Ecto neural progenitor cell (in vitro differentiated cells): ENCODE data around the gene FITM2.
"Not testable (repeated sequence)": the region's sequence is repeated elsewhere in the genome, so short reads cannot be mapped to it uniquely, and the experiment has no call there.

Experiments used
- DNase-seq: peaks from one replicate; pipeline ENCODE4 v3.0.0-alpha.2; 2018; ENCODE audit warnings: low spot score

Gene FITM2

GRCh38 chr20:44334306-44334705, 23.3 kb upstream of the FITM2 start:
- no peak for DNase-seq

- DNase-seq: no peak
Observed at GRCh38 chr20:44331201-44331600, 20.2 kb upstream of the FITM2 start.

GRCh38 chr20:44328428-44328827, 17.4 kb upstream of the FITM2 start:
- DNase-seq: no peak

DNA sequence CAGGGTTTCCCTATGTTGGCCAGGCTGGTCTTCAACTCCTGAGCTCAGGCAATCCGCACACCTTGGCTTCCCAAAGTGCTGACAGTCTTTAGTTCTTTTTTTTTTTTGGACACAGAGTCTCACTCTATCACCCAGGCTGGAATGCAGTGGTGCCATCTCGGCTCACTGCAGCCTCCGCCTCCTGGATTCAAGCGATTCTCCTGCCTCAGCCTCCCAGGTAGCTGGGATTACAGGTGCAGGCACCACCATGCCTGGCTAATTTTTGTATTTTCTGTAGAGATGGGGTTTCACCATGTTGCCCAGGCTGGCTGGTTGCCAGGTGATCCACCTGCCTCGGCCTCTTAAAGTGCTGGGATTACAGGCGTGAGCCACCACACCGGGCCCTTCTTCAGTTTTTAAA, 16.7 kb upstream of the FITM2 start:
- DNase-seq: not testable (repeated sequence)

GRCh38 chr20:44326391-44327159, 15.6 kb upstream of the FITM2 start:
- DNase-seq: peak; percentile 69

DNA sequence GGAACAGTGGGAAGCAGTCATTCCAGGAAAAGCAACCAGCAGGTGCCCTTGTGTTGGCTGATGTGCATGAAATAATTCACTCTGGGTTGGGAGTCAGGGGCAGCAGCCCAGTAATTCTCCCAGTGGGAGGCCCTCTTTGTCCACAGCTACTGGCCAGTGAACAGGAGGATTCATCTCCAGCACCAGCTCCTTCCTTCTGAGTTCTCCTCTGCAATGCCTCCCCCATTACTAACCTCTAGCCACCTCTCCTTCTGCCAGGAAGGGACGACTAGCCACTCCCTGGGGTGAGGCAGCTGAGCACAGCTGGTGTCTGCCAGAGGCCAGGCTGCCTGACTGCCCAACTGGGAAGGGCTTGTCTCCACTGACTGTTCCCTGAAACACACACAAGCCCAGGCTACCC, 13.3 kb upstream of the FITM2 start:
- peak; percentile 73 for DNase-seq

- no peak for DNase-seq
Observed at GRCh38 chr20:44319839-44320422, 8.9 kb upstream of the FITM2 start.

DNA sequence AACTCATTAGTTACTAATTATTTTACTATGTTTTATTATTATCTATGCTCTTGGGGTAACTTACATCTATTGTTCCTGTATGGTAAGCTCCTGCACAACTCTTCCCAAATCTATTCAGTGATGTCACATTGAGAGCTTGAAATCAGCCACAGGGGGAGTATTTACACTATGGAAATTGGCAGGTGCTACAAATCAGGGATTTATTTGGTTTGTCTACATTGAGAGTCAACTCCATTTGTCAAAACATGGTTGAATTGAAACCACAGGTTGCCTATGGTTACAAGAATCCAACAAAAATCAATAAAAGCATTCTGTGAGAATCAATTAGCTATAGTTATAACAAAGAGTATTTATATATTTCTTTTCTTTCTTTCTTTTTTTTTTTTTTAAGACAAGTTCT, 3.9 kb upstream of the FITM2 start:
- DNase-seq: no peak

- DNase-seq: no peak
Observed at GRCh38 chr20:44309763-44310663, 989 bp downstream of the FITM2 start.

DNA sequence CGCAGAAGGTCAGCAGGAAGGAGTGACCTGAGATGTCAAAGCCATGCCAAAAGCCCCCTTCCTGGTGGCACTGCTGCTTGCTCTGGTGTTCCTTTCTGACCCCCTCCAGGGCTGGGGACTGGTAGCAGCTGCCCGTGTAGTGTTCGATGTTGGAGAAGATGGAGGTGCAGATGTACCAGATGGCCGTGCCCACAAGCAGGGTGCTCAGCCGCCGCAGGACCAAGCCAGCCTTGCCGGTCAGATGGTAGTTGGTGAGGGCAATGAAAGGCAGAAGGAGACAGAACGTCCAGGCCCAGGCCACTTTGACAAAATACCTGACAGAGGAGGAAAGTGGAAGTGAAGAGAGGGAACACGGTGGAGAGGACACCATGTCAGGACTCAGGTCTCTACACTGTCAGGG, 4.1 kb downstream of the FITM2 start:
- no peak for DNase-seq

DNA sequence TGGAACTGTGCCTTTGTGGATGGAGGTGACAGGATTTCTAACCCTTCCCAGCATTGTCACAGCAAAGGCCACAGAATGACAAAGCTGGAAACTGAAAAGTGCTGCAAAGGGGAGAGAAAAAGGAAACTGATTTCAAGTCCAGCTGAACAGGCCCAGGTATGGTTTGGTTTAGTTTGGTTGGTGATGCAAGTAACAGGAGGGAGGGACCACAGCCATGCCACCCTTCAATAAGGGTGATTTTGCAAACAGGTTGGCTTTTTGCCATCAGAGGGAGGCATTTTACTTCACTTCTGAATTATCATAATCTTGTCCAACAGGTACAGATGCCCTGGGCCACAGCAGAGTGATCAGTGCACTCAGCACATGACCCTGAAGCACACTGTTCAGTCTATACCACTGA, 6.6 kb downstream of the FITM2 start:
- no peak for DNase-seq

DNA sequence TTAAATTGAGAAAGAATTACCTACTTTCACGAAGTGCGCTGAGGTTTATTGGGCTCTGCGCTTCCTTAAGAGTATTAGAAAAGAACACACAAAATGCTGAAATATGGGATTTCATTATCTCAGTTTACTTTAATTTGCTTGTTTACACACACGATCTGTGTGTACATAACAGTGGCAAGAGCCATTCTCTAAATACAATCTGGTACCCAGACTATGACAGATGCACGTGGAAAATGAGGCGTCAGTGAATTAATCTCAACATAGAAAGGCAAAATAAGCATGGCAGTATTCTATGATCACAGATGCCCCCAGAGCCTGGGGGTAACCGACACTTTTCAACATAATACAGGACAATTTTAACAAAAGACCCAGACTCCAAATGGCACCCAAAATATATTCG, 8.3 kb downstream of the FITM2 start:
- DNase-seq: no peak

DNA sequence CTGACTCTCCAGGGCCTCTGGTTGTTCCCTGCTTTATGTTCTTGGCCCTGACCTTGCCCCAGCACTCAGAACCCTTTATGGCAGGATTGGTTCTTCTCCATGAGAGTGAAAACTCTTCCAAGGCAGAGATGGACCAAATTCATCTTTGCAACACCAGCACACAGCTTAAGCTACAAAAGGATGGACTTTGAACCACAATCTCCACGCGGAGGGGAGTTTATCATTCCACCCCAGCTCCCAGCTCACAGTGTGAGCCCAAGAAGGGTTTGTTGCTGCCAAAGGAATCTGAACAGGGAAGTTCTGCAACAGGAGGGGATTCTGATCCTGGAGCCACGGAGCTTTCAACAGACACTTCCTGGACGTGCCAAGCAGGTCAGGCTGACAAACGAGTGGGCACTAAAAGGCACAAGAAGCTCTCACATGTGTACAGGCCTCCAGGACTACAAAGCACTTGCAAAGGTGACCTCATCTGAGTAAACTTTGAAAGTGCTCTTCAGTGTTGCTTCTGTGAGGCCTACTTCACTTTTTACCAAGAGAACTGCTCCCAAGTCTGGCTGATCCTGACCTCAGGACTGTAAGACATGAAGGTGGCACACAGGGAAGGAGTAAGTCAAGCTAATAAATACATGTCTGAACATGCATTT, 8.9 kb downstream of the FITM2 start:
- no peak for DNase-seq

- DNase-seq: no peak
Observed at GRCh38 chr20:44301285-44301684, 9.7 kb downstream of the FITM2 start.

DNA sequence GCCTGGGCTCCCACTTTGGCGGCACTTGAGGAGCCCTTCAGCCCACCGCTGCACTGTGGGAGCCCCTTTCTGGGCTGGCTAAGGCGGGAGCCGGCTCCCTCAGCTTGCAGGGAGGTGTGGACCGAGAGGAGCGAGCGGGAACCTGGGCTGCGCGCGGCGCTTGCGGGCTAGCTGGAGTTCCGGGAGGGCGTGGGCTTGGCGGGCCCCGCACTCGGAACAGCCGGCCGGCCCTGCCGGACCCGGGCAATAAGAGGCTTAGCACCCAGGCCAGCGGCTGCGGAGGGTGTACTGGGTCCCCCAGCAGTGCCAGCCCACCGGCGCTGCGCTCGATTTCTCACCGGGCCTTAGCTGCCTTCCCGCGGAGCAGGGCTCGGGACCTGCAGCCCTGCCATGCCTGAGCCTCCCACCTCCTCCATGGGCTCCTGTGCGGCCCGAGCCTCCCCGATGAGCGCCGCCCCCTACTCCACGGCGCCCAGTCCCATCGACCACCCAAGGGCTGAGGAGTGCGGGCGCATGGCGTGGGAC, 11.9 kb downstream of the FITM2 start:
- DNase-seq: not testable (repeated sequence)

DNA sequence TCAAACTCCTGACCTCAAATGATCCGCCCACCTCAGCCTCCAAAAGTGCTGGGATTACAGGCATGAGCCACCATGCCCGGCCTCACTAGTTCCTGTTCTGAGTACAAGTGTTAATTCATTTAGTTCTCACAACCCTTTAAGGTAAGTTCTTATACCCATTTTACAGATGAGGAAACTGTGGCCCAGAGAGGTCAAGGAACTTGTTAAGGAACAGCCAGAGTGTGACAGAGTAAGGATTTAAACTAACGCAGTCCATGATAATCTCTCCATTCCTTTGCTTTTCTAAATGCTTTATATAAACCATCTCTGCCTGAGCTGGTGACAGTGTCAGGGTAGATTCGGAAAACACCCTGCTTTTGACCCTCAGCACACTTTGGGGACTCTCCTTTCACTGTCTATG, 13.3 kb downstream of the FITM2 start:
- DNase-seq: no peak

DNA sequence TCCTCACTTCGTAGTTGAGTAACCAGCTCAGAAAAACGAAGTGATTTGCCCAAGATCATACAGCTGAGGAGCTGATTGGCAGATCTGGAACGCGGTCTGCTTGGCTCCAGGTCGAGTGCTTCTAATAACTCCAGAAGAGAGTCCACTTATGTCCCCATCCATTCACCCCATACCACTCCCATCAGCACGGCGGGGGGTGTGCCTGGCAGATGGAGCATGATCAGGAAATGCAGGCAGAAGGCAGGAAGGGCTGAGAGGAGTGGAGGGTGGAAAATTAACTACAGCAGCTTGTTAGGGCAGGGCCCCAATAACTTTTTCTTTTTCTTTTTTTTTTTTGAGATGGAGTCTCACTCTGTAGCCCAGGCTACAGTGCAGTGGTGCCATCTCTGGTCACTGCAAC, 15.0 kb downstream of the FITM2 start:
- DNase-seq: no peak

DNA sequence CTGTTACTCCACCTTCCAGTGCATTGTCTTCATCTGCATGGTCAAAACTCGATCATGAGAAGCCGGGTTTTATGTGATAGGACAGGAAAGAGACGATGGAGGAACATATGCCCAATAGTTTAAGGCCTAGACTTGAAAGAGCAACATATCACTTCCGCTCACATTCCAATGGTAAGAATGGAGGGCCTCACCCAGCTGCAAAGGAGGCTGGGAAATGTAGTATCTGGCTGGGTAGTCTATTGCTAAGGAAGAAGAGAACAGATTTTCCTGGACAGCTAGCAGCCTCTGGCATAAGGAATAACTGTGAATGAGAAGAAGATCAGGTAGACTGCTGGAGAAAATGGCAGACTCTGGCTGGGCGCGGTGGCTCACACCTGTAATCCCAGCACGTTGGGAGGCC, 19.2 kb downstream of the FITM2 start:
- DNase-seq: no peak

DNA sequence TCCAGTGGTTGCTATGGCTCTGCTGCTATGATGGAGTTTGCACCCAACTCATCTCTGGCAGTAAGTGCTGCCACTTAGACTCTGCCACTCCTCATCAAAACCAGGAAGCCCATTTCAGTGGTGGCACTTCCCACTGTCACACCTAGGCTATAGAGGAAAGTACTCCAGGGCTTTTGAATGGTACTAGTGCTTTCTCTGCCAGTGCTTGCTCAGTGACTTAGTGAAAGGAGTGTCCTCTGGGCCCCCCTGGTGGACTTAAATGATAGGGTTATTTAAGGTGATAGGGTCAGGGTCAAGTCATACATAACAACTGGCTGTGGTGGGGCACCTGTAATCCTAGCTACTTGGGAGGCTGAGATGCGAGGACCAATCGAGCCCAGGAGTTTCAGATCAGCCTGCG, 22.8 kb downstream of the FITM2 start:
- DNase-seq: no peak

DNA sequence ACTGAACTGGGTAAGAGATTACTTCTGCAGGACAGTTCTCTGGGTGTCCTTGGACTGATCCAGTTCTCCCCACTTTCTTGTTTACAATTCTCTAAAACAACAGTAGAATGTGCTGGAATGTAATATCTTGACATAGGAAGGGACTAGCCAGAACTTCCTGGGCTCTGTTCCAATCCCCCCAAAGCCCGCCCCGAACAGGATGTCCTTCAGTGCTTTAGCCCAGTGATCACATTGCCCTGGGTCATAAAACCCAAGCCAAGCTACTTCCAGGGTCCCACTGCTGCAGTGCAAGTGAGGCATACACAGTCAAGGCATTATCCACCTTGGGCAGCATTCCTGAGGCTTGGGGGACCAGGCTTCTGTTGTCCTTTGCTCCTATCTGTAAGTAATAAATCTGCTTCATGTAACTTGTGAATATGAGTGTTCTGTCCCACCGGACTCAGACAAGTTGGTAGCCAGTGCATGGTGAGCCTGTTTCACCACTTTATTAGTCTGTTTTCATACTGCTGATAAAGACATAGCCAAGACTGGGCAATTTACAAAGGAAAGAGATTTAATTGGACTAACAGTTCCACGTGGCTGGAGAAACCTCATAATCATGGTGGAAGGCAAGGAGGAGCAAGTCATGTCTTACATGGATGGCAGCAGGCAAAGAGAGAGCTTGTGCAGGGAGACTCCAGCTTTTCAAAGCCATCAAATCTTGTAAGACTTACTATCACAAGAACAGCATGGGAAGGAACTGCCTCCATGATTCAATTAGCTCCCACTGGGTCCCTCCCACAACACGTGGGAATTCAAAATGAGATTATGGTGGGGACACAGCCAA, 23.5 kb downstream of the FITM2 start:
- DNase-seq: no peak

DNA sequence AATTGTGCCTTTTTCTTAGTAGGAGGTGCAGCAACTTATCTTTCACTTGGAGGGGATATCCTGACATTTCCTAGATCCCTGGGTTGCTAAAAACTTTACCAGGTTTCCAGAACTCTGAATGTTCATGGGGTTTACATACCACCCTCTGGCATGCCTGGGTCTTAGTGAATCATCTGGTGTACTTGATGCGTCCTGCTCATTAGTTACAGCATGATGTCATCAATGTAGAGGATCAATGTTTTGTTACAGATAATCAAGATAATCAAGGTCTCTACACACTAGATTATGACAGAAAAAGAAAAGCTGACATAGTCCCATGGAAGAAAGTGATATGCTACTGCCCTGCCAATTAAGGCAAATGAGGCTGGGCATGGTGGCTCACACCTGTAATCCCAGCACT, 27.0 kb downstream of the FITM2 start:
- DNase-seq: no peak
